ENCODE data around the gene GIMAP6.
"Not testable (repeated sequence)": the region's sequence is repeated elsewhere in the genome, so short reads cannot be mapped to it uniquely, and the experiment has no call there.

- not testable (repeated sequence) for TF ChIP-seq CTCF, EP300, POLR2A, POLR2AphosphoS5 (IDR thresholded peaks at IDR 0.05)
These were observed 48.2 kb upstream of the GIMAP6 start for GRCh38 chr7:150680364-150680763.

Measured in stomach (tissue), 4 donors.